Panc1 (cell line): ENCODE measurements around the gene HEBP2. TPM values are rescaled to one million over a fixed set of nuclear protein-coding genes. Genes with fewer than 3 reads are reported as not detected.

Experiments used
- ATAC-seq: fragments of 200-7000 bp; cut with Tn5 transposase; 2 replicates; pipeline ENCODE4 v1.9.1; 2020; ENCODE audit warnings: mild to moderate bottlenecking, moderate library complexity
- BruUV-seq: library from RNA; stranded (reverse); fragments of 400-500 nt; replicated peaks from 2 replicates; lab custom pipeline; 2021; lab: Mats Ljungman, UMichigan
- CTCF ChIA-PET: fragments of 300-600 bp; sonication (Branson Sonifier 250); formaldehyde crosslinking; loops from one replicate; lab custom pipeline; 2022; ENCODE audit warnings: antibody characterized with exemption; lab: Charles Lee
- POLR2A ChIA-PET: fragments of 300-600 bp; sonication (Branson Sonifier 250); formaldehyde crosslinking; loops from one replicate; lab custom pipeline; 2022; ENCODE audit warnings: antibody characterized with exemption; lab: Charles Lee
- DNase-seq: peaks from one replicate; pipeline ENCODE4 v3.0.0-alpha.2; 2010; ENCODE audit warnings: low read depth, low spot score
- H3K27ac ChIP-seq: 2 replicates; pipeline ENCODE4 v1.5.1; 2011; ENCODE audit warnings: mild to moderate bottlenecking, low read length, inconsistent platforms
- H3K27me3 ChIP-seq: fragments of 200-500 bp; sonication (Bioruptor generic); 2 replicates; pipeline ENCODE4 v1.6.0; 2014; ENCODE audit warnings: low read length, inconsistent platforms; ENCODE audit not compliant: control insufficient read depth, insufficient read depth
- H3K36me3 ChIP-seq: fragments of 200-500 bp; sonication (Bioruptor generic); 2 replicates; pipeline ENCODE4 v1.5.1; 2014; ENCODE audit warnings: inconsistent platforms, mild to moderate bottlenecking, low read length, moderate library complexity; ENCODE audit not compliant: control insufficient read depth, insufficient read depth
- H3K4me1 ChIP-seq: 2 replicates; pipeline ENCODE4 v1.5.1; 2011; ENCODE audit warnings: inconsistent platforms, mild to moderate bottlenecking, low read length, moderate library complexity; ENCODE audit not compliant: control insufficient read depth, insufficient read depth
- H3K4me3 ChIP-seq, 2 experiments: 2 replicates each; pipeline ENCODE4 v1.5.1; 2011 to 2012; ENCODE audit warnings: low read depth in 2 of 2, low read length in 2 of 2, mild to moderate bottlenecking in 2 of 2, inconsistent platforms in 1 of 2, moderate library complexity in 1 of 2
- H3K9me3 ChIP-seq: fragments of 200-500 bp; sonication (Bioruptor generic); 2 replicates; pipeline ENCODE4 v1.5.1; 2014; ENCODE audit warnings: low read depth, mild to moderate bottlenecking, inconsistent platforms, low read length, moderate library complexity; ENCODE audit not compliant: control insufficient read depth, insufficient read depth
- POLR2AphosphoS5 ChIP-seq: IDR thresholded peaks from 2 replicates; pipeline ENCODE4 v1.6.1; 2012; ENCODE audit warnings: mild to moderate bottlenecking, low read depth, low read length, moderate library complexity
- REST ChIP-seq, 2 experiments: IDR thresholded peaks; 2 replicates each; pipeline ENCODE4 v1.6.1; 2011 to 2012; ENCODE audit warnings: low read depth in 2 of 2, control low read depth in 1 of 2, low read length in 1 of 2, mild to moderate bottlenecking in 1 of 2, moderate library complexity in 1 of 2; ENCODE audit not compliant: insufficient read depth in 1 of 2
- SIN3A ChIP-seq: IDR thresholded peaks from 2 replicates; pipeline ENCODE4 v1.6.1; 2012; ENCODE audit warnings: low read depth, mild to moderate bottlenecking, low read length, moderate library complexity, borderline replicate concordance; ENCODE audit not compliant: insufficient read depth
- TCF7L2 ChIP-seq: IDR thresholded peaks from 2 replicates; pipeline ENCODE4 v1.6.1; 2011; ENCODE audit warnings: mild to moderate bottlenecking, low read depth, low read length, inconsistent platforms
- in situ Hi-C: cut with HindIII; loops from 2 replicates; pipeline ENCODE4 v1.10.0; 2016; ENCODE audit warnings: low sequenced_read_pairs, low pct_unique_long_range_greater_than_20kb
- intact Hi-C: fragments of 100-400 bp; cut with micrococcal nuclease; formaldehyde crosslinking; loops from one replicate; pipeline ENCODE4 v1.10.0; 2022; ENCODE audit not compliant: unreplicated experiment
- total RNA-seq: library from RNA; stranded (reverse); gene quantifications from one replicate; pipeline ENCODE4 v1.2.1, GENCODE V29; 2021; ENCODE audit not compliant: unreplicated experiment
- TF ChIP-seq, protein P1 (sequence below): fragments of 450-650 bp; IDR thresholded peaks from 2 replicates; pipeline ENCODE4 v1.5.1; 2017; ENCODE audit warnings: mild to moderate bottlenecking

The HEBP2 gene
- total RNA-seq, 1 experiment from 2014 or later = 48.1 TPM

GRCh38 chr6:138454981-138455706 lies 51.1 kb downstream of the HEBP2 start:
- Histone ChIP-seq H3K36me3 (no peaks in the 10 kb centered on the region), H3K9me3 (no peaks in the 10 kb centered on the region), H3K27ac (no peak overlapping the region), H3K4me3 (no peak overlapping the region), H3K4me1 (no peaks in the 10 kb centered on the region), H3K27me3 (no peaks in the 10 kb centered on the region)
- TF ChIP-seq REST (IDR thresholded peaks at IDR 0.05; ENCODE audit: insufficient read depth in 1 of 2, low read depth in 2 of 2, low read length in 1 of 2) (no peak), TCF7L2 (no peak), POLR2AphosphoS5 (no peak), SIN3A (no peak)
- TF ChIP-seq, protein P1, sequence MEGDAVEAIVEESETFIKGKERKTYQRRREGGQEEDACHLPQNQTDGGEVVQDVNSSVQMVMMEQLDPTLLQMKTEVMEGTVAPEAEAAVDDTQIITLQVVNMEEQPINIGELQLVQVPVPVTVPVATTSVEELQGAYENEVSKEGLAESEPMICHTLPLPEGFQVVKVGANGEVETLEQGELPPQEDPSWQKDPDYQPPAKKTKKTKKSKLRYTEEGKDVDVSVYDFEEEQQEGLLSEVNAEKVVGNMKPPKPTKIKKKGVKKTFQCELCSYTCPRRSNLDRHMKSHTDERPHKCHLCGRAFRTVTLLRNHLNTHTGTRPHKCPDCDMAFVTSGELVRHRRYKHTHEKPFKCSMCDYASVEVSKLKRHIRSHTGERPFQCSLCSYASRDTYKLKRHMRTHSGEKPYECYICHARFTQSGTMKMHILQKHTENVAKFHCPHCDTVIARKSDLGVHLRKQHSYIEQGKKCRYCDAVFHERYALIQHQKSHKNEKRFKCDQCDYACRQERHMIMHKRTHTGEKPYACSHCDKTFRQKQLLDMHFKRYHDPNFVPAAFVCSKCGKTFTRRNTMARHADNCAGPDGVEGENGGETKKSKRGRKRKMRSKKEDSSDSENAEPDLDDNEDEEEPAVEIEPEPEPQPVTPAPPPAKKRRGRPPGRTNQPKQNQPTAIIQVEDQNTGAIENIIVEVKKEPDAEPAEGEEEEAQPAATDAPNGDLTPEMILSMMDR = no peak
- intact Hi-C loops = no loop called here
- ChIA-PET POLR2A (interaction anchor here (0.6 kb wide), 1 partner anchor 27 kb away, joined by 9 read pairs; no protein-coding TSS in a partner anchor), CTCF (interaction anchor here (0.6 kb wide), 1 partner anchor 11 kb away, joined by 5 read pairs; no protein-coding TSS in a partner anchor)
- in situ Hi-C loops = no loop called here
- ATAC-seq = no peak
- DNase-seq = no peak
- no TSS peak for BruUV-seq

GRCh38 chr6:138455746-138456400 lies 51.9 kb downstream of the HEBP2 start:
- no TSS peak for BruUV-seq
- DNase-seq = no peak

More at GRCh38 chr6:138455746-138456400, 51.9 kb downstream of the HEBP2 start:
- intact Hi-C loops (no loop called here), in situ Hi-C loops (no loop called here)
- Histone ChIP-seq H3K27ac (no peak overlapping the region), H3K27me3 (no peaks in the 10 kb centered on the region), H3K9me3 (no peaks in the 10 kb centered on the region), H3K36me3 (no peaks in the 10 kb centered on the region), H3K4me1 (no peaks in the 10 kb centered on the region), H3K4me3 (no peak overlapping the region)
- no peak for TF ChIP-seq REST (IDR thresholded peaks at IDR 0.05; ENCODE audit: insufficient read depth in 1 of 2, low read depth in 2 of 2, low read length in 1 of 2)
- no peak for TF ChIP-seq SIN3A
- no peak for TF ChIP-seq TCF7L2
- no peak for TF ChIP-seq POLR2AphosphoS5
- ChIA-PET CTCF (interaction anchor here (0.6 kb wide), 1 partner anchor 10 kb away, joined by 5 read pairs; no protein-coding TSS in a partner anchor), POLR2A (interaction anchor here (0.6 kb wide), 1 partner anchor 389 kb away, joined by 6 read pairs; no protein-coding TSS in a partner anchor)
- ATAC-seq = no peak
